GM18498 (cell line): Measurements from ENCODE around the gene ZBTB40.

ENCODE experiments used
- ATAC-seq: cut with Tn5 transposase; IDR thresholded peaks from one replicate; pipeline ENCODE4 v1.9.1; 2021; ENCODE audit warnings: mild to moderate bottlenecking, moderate library complexity; ENCODE audit not compliant: unreplicated experiment

Gene ZBTB40

DNA sequence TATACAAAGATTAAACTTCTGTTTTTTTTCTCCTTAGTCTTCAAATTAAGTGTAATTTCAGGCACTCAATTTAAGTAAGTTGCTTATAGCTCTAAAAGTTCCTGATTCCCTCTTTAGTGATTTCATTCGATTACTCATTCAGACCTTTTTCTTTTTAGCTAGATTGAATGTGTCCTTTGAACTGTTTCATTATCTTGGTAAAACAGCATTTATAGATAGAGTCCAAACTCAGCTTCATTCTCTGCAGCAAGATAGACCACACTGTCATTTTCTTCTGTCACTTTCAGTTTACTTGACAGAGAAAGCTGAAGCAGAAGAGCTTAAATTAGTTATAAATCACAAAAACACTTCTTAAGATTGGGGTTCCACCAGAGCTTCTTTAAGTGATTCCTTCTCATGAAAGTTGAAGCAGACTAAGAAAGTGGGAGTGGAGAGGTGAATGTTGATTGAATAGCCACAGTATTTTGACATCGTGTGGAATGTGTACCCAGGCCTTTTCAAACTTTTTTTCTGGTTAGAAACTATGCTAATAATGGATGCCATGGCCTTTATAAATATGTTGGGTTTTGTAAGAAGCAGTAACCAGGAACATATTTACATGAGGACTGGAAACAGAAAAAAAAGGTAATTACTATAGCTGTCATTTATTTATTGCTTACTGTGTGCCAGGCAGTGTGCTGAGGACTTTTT, 52.2 kb downstream of the ZBTB40 start:
- no peak for ATAC-seq

DNA sequence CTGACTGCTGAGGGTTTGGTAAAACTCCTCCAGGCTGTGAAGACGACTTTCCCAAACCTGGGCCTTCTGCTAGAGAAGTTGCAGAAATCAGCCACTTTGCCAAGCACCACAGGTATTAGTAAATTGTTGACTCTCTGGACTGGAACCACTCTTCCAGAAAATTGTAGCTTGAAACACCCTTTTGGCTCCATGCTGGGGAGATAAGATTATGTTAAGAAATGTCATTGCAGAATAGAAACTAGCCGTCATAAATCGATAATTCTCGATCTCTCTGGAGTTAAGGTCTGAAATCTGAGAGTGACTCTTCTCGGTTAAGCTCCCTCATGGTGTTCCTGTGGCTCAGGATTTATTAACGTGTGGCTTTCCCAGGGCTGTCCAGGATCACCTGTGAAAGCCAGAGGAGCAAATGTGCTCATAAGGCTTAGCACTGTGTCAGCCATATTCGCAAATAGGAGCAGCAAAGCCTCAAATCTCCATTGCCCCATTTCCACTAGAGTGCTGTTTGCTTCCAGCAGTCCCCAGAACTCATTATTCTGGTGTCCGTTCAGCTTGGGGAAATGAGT, 54.6 kb downstream of the ZBTB40 start:
- no peak for ATAC-seq

GRCh38 chr1:22507587-22507986, 55.9 kb downstream of the ZBTB40 start:
- ATAC-seq, result no peak

- ATAC-seq, result no peak
Measured at GRCh38 chr1:22508329-22508728, 56.7 kb downstream of the ZBTB40 start.

DNA sequence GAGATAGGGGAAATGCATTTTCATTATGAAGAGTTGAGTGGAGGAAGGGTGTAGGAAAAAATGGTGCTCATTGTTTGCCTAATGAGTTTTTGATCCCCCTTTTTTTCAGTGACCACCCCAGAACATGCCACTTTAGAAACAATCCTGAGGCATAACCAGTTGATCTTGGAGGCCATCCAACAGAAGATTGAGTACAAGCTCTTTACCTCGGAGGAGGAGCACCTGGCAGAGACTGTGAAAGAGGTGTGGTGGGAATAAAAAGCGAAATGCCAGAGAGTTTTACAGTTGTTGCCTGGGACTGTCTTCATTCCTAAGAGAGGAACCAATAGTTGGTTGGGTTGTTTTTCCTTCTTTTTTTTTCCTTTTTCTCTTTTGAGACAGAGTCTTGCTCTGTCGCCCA, 57.3 kb downstream of the ZBTB40 start:
- no peak for ATAC-seq

DNA sequence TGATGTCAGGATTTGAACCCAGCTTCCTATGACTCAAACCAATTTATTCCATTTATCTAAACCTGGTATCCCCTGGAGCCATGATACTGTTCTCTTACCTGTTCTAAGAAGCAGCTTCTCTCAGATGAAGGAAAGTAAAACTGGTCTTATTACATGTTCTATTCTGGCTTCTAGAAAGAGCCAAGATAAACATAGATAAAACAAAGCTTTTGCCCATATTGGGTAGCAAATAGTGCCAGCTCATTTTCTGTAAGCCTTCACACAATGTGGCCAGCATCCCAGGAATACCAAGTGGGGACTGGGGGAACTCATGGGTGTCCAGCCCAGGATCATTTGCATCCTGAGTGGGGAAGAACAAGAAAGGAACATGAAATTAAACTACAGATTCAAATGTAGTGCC, 58.2 kb downstream of the ZBTB40 start:
- no peak for ATAC-seq

DNA sequence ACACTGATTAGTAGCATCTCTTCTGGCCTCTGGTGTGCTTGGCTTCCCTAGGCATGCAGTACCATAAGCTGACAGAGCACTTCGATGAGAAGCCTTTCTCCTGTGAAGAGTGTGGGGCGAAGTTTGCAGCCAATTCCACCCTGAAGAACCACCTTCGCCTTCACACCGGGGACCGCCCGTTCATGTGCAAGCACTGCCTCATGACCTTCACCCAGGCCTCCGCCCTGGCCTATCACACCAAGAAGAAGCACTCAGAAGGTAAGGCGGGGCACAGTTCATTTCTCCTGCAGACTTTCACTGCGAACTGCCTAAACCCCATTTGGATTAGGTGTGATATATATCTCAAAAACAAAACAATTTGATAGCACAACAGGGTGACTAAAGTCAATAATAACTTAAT, 61.2 kb downstream of the ZBTB40 start:
- ATAC-seq, result no peak

DNA sequence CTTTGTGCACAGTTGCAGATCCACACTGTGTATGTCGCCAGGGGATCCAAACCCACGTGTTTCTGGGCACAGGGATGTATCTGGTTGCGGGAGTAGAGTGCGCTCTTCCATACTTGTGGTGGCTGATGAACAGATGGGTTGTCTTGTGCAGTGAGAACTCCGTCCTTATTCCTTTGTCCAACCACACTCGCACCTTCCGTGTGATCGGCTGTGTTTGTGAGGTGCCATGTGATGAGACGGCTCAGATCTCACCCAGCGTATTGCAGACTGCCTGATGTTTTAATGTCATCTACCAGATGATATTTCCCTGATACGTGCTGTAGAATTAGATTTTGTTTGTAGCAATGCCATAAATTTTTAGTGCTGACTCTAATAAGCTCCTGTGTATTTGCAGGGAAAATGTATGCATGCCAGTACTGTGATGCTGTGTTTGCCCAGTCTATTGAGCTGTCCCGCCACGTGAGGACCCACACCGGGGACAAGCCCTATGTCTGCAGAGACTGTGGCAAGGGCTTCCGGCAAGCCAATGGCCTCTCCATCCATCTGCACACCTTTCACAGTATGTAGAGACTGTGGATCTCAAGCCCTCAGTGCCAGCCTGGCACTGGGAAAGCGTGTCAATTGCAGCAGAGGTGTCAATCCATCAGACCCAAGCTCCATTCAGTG, 65.4 kb downstream of the ZBTB40 start:
- no peak for ATAC-seq

GRCh38 chr1:22517956-22518355, 66.3 kb downstream of the ZBTB40 start:
- no peak for ATAC-seq

GRCh38 chr1:22518379-22518778, 66.7 kb downstream of the ZBTB40 start:
- no peak for ATAC-seq

DNA sequence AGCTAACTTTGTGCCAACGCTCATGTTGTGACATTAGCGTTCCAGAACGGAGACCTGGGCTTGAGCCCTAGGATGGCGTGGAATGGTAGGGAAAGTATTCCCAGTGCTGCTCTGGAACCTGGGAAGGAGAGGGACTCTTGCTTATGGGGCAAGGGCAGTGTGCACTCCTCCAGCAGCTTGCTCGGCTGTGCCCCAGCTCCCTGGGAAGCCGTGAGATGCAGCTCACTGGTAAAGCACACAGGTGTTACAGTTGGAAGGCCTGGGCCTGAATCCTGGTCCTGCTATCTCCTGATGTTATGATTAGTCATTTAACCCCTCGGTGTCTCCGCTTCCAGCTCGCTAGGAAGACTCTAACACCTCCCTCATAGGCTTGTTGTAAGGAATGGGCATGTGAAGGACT, 69.2 kb downstream of the ZBTB40 start:
- ATAC-seq, result no peak

DNA sequence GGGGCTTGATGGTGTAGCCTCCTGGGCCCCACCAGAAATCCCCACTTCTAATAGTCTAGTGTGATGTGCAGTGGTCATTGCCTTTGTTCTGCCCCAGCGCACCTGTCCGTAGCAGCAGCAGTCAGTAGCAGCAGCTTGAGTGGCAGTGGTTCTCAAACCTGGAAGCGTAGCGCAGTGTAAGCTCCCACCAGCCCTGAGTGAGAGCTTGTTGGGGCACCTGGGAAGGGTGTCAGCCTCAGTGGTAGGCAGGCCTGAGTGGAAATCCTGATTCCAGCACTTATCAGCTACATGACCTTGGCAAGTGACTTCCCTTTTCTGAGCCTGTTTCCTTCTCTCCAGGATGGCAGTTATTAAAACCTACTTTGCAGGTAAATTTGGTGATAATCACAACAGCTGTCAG, 70.0 kb downstream of the ZBTB40 start:
- no peak for ATAC-seq

GRCh38 chr1:22522221-22522743, 70.6 kb downstream of the ZBTB40 start:
- ATAC-seq, result no peak

DNA sequence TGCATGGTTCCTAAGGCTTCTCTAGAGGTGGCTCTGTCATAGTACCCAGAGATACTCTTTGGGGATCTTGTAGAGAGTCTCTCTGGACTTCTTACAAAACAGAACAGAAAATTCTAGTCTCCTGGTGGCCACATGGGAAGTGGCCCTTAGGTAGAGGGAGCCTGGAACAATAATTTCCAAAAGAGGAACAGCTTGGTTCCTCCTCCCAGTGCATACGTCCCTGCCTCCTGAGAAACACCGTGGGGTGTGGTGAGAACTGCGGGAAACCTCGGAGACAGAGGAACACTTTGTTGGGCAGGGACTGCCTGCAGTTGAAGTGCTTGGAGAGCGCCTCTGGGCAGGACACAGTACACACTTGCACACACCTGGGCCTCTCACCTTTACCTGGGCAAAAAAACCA, 72.8 kb downstream of the ZBTB40 start:
- ATAC-seq, result no peak

GRCh38 chr1:22525211-22525610, 73.6 kb downstream of the ZBTB40 start:
- no peak for ATAC-seq

GRCh38 chr1:22525646-22526045, 74.0 kb downstream of the ZBTB40 start:
- no peak for ATAC-seq

- ATAC-seq, result no peak
Measured at GRCh38 chr1:22526098-22526497, 74.4 kb downstream of the ZBTB40 start.

DNA sequence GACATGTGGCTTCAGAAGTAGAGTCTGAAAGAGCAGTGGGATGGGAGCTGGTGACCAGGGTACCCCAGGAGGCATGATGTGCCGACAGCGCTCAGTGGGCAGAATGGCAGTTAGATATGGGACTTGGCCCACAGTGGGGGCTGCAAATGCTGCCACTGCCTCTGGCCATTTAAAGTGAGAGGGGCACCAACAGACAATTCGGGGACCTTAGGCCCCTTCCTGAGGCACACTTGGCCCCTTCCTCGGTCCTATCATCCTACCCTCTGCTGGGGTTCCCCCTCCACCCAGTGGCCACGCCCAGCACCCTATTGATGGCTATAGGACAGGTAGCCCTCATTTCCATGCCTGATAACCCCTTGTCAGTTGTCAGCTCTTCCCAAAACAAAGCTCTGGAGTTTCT, 75.0 kb downstream of the ZBTB40 start:
- ATAC-seq, result no peak

- ATAC-seq, result no peak
Measured at GRCh38 chr1:22527122-22527521, 75.5 kb downstream of the ZBTB40 start.

DNA sequence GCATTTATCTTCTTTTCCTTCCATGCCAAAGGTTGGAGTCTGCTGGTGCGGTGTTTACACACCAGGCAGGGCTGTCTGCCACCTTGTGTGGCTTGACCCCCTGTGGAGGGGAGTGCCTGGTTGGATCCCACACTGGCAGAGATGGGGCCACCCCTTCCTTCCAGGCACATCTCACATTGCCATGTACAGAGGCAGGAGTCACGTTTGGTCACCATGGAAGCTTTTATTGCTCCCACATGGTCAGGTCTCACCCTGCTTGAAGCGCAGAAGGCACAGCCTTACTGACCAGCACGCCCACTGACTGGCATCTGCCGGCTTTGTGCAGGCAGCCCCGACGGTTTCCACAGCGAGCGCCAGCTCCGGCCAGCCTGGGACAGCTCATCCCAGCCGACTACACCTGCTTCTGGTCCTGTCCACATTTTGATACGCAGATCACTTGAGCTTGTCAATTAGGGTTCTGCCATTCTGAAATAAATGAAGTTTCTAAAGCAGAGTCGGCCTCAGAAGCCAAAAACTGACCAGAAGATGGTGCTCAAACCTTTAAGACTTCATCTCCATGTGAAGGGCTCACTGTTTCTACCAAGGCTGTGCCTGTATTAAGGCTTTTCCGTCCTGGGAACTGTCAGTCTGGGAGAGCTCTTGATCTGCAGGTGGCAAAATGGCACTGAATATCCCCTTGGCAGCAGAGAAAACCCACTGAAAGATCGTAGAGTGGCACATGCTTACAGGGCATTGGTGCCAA, 76.1 kb downstream of the ZBTB40 start:
- ATAC-seq, result no peak

GRCh38 chr1:22528451-22528850, 76.8 kb downstream of the ZBTB40 start:
- ATAC-seq, result no peak
